ENCODE results near the gene DNASE1L3.

DNASE1L3 gene

GRCh38 chr3:58198804-58199203 lies 12.0 kb downstream of the DNASE1L3 start:
- no peak overlapping the region for H3K27ac ChIP-seq
- TF ChIP-seq CTCF (conservative IDR thresholded peaks at IDR 0.05) (no peak), ZFX (IDR thresholded peaks at IDR 0.05) (no peak)

GRCh38 chr3:58198362-58198761 lies 12.4 kb downstream of the DNASE1L3 start:
- H3K27ac ChIP-seq, result no peak overlapping the region
- no peak for TF ChIP-seq CTCF (conservative IDR thresholded peaks at IDR 0.05)

- no peak overlapping the region for H3K27ac ChIP-seq
- TF ChIP-seq CTCF (conservative IDR thresholded peaks at IDR 0.05) (no peak), ZFX (IDR thresholded peaks at IDR 0.05) (no peak)
Measured at GRCh38 chr3:58197588-58197987, 13.2 kb downstream of the DNASE1L3 start.

- TF ChIP-seq CTCF (conservative IDR thresholded peaks at IDR 0.05) (no peak), ZFX (IDR thresholded peaks at IDR 0.05) (no peak)
Measured at GRCh38 chr3:58193682-58194407, 16.9 kb downstream of the DNASE1L3 start.

GRCh38 chr3:58192069-58192468 lies 18.7 kb downstream of the DNASE1L3 start:
- no peak overlapping the region for H3K27ac ChIP-seq
- no peak for TF ChIP-seq ZFX (IDR thresholded peaks at IDR 0.05)
- TF ChIP-seq CTCF (conservative IDR thresholded peaks at IDR 0.05), result no peak

More at GRCh38 chr3:58193682-58194407, 16.9 kb downstream of the DNASE1L3 start:
- no peak overlapping the region for H3K27ac ChIP-seq

- no peak overlapping the region for H3K27ac ChIP-seq
- TF ChIP-seq CTCF (conservative IDR thresholded peaks at IDR 0.05) (no peak), ZFX (IDR thresholded peaks at IDR 0.05) (no peak)
Measured at GRCh38 chr3:58191361-58191991, 19.3 kb downstream of the DNASE1L3 start.

- no peak overlapping the region for H3K27ac ChIP-seq
- no peak for TF ChIP-seq ZFX (IDR thresholded peaks at IDR 0.05)
- TF ChIP-seq CTCF (conservative IDR thresholded peaks at IDR 0.05), result no peak
Measured at GRCh38 chr3:58190882-58191281, 19.9 kb downstream of the DNASE1L3 start.

Data from C4-2B (cell line).